ENCODE results near the gene MEP1A.
A peak's percentile ranks its signal among the peaks of the same experiment; 100 is the strongest.
"Not testable (repeated sequence)": the region's sequence is repeated elsewhere in the genome, so short reads cannot be mapped to it uniquely, and the experiment has no call there.

MEP1A gene

DNA sequence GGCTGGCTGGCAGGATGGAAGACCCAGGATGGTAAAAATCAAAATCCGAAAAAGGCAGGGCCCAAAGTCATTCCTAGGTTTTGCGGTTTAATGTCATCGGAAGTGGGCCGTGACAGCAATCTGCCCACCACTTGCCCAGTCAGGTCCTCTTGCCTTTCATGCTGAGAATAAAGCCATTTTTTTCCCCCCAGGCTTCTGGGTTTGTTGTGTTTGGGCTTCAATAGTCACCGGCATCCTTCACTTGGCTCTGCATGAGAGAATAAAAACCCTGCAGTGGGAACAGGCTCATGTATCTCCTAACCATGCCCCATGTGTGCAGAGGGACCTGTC, 56.1 kb downstream of the MEP1A start:
- no peak for TF ChIP-seq EZH2phosphoT487 (IDR thresholded peaks at IDR 0.05; ENCODE audit: borderline replicate concordance)
- TF ChIP-seq, protein P1, sequence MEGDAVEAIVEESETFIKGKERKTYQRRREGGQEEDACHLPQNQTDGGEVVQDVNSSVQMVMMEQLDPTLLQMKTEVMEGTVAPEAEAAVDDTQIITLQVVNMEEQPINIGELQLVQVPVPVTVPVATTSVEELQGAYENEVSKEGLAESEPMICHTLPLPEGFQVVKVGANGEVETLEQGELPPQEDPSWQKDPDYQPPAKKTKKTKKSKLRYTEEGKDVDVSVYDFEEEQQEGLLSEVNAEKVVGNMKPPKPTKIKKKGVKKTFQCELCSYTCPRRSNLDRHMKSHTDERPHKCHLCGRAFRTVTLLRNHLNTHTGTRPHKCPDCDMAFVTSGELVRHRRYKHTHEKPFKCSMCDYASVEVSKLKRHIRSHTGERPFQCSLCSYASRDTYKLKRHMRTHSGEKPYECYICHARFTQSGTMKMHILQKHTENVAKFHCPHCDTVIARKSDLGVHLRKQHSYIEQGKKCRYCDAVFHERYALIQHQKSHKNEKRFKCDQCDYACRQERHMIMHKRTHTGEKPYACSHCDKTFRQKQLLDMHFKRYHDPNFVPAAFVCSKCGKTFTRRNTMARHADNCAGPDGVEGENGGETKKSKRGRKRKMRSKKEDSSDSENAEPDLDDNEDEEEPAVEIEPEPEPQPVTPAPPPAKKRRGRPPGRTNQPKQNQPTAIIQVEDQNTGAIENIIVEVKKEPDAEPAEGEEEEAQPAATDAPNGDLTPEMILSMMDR (conservative IDR thresholded peaks at IDR 0.05; ENCODE audit: low read length): no peak
- Histone ChIP-seq H3K4me3 (ENCODE audit: low read length, poor library complexity, severe bottlenecking) (no peak overlapping the region), H3F3A (ENCODE audit: low read depth) (no peaks in the 10 kb centered on the region), H3K79me2 (ENCODE audit: insufficient read depth, low read length) (no peaks in the 10 kb centered on the region), H3K36me3 (ENCODE audit: insufficient read depth, low read length) (no peaks in the 10 kb centered on the region), H2AFZ (ENCODE audit: low read length) (no peak overlapping the region), H3K9me3 (ENCODE audit: insufficient read depth, low read depth, low read length) (no peaks in the 10 kb centered on the region), H3K4me2 (ENCODE audit: low read depth, low read length, poor library complexity, severe bottlenecking) (no peak overlapping the region), H4K20me1 (ENCODE audit: insufficient read depth, low read length, poor library complexity, severe bottlenecking) (no peaks in the 10 kb centered on the region), H3K4me1 (ENCODE audit: insufficient read depth, low read length, poor library complexity, severe bottlenecking) (no peaks in the 10 kb centered on the region), H3K9me2 (replicated peaks; ENCODE audit: low read depth, low read length) (no peaks in the 10 kb centered on the region), H3K9ac (ENCODE audit: low read depth, low read length, poor library complexity, severe bottlenecking) (no peak overlapping the region), H3K27me3 (ENCODE audit: insufficient read depth, low read length, poor library complexity, severe bottlenecking) (no peaks in the 10 kb centered on the region)

DNA sequence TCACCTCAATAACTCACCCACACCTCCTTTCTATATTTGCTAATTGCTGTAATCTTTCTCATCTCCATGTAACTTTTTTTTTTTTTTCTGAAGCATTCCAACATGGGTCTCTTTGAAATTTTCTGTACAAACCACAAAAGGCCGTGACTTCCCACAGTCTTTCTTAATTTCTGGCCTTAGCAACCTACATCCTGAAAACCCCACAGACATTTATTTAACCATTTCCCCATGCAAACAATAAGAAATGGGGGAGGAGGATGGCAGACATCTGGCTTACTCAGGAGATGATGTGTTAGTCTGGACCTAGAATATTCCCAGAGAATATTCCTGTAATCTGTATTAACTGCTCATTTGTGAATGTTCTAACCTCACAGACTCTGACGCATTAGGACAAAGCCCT, 57.6 kb downstream of the MEP1A start:
- Histone ChIP-seq H2AFZ (ENCODE audit: low read length) (no peak overlapping the region), H3K9me3 (ENCODE audit: insufficient read depth, low read depth, low read length) (no peaks in the 10 kb centered on the region), H3K79me2 (ENCODE audit: insufficient read depth, low read length) (no peaks in the 10 kb centered on the region), H3K9me2 (replicated peaks; ENCODE audit: low read depth, low read length) (no peaks in the 10 kb centered on the region), H3F3A (ENCODE audit: low read depth) (no peaks in the 10 kb centered on the region), H4K20me1 (ENCODE audit: insufficient read depth, low read length, poor library complexity, severe bottlenecking) (no peaks in the 10 kb centered on the region), H3K4me2 (ENCODE audit: low read depth, low read length, poor library complexity, severe bottlenecking) (no peak overlapping the region), H3K36me3 (ENCODE audit: insufficient read depth, low read length) (no peaks in the 10 kb centered on the region), H3K9ac (ENCODE audit: low read depth, low read length, poor library complexity, severe bottlenecking) (no peak overlapping the region), H3K4me1 (ENCODE audit: insufficient read depth, low read length, poor library complexity, severe bottlenecking) (no peaks in the 10 kb centered on the region), H3K27me3 (ENCODE audit: insufficient read depth, low read length, poor library complexity, severe bottlenecking) (no peaks in the 10 kb centered on the region), H3K4me3 (ENCODE audit: low read length, poor library complexity, severe bottlenecking) (no peak overlapping the region)
- TF ChIP-seq, protein P1 (conservative IDR thresholded peaks at IDR 0.05; ENCODE audit: low read length): no peak
- no peak for TF ChIP-seq EZH2phosphoT487 (IDR thresholded peaks at IDR 0.05; ENCODE audit: borderline replicate concordance)

DNA sequence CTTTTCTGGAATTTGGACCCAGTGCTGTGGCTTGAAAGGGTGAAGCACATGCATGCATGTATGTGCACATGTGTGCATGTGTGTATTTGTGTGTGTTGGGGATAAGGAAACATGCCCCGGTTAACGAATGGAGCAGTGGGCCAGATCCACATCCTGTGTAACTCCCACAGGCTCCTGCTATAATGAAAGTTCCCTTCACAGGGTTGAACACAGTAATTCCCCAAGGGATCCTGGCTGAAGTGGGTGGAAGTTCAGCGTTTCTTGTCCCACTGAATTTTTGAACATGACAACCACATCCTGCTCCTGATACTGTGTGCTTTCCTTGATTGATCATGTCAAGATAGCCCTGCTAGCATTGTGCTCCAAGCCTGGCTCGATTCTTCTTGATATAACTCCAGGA, 58.4 kb downstream of the MEP1A start:
- not testable (repeated sequence) for H3K36me3 ChIP-seq (ENCODE audit: insufficient read depth, low read length); H3K9ac ChIP-seq (ENCODE audit: low read depth, low read length, poor library complexity, severe bottlenecking); H4K20me1 ChIP-seq (ENCODE audit: insufficient read depth, low read length, poor library complexity, severe bottlenecking); H3K4me1 ChIP-seq (ENCODE audit: insufficient read depth, low read length, poor library complexity, severe bottlenecking); H2AFZ ChIP-seq (ENCODE audit: low read length); H3K4me2 ChIP-seq (ENCODE audit: low read depth, low read length, poor library complexity, severe bottlenecking); H3K79me2 ChIP-seq (ENCODE audit: insufficient read depth, low read length); H3K4me3 ChIP-seq (ENCODE audit: low read length, poor library complexity, severe bottlenecking); H3K9me2 ChIP-seq (replicated peaks; ENCODE audit: low read depth, low read length); H3K9me3 ChIP-seq (ENCODE audit: insufficient read depth, low read depth, low read length); H3F3A ChIP-seq (ENCODE audit: low read depth); H3K27me3 ChIP-seq (ENCODE audit: insufficient read depth, low read length, poor library complexity, severe bottlenecking)

DNA sequence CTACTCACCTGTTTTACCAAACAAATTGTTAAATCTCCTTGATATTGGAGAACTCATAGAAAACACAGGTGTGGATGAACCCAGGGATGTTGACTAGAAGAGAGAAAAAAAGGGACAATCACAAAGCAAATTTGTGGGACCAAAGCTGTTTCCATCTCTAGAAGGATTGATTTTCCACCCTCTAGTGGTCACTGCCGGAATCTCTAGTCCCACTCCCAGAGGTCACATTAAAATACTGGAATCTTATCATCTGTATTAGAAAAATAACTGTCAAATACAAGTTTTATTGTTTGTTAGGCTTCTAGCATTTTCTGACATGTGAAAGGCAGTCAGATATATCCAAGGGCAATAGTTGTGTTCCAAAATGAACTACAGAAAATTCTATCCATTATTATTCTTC, 62.8 kb downstream of the MEP1A start:
- not testable (repeated sequence) for H3K9me2 ChIP-seq (replicated peaks; ENCODE audit: low read depth, low read length); H3K4me2 ChIP-seq (ENCODE audit: low read depth, low read length, poor library complexity, severe bottlenecking); H3K36me3 ChIP-seq (ENCODE audit: insufficient read depth, low read length); H3K9me3 ChIP-seq (ENCODE audit: insufficient read depth, low read depth, low read length); H3K4me3 ChIP-seq (ENCODE audit: low read length, poor library complexity, severe bottlenecking); H3F3A ChIP-seq (ENCODE audit: low read depth); H3K79me2 ChIP-seq (ENCODE audit: insufficient read depth, low read length); H3K27me3 ChIP-seq (ENCODE audit: insufficient read depth, low read length, poor library complexity, severe bottlenecking); H4K20me1 ChIP-seq (ENCODE audit: insufficient read depth, low read length, poor library complexity, severe bottlenecking); H3K9ac ChIP-seq (ENCODE audit: low read depth, low read length, poor library complexity, severe bottlenecking); H2AFZ ChIP-seq (ENCODE audit: low read length); H3K4me1 ChIP-seq (ENCODE audit: insufficient read depth, low read length, poor library complexity, severe bottlenecking)
- TF ChIP-seq, protein P1 (conservative IDR thresholded peaks at IDR 0.05; ENCODE audit: low read length): peak; percentile 74
